ENCODE data around the gene SETD9.
A peak's percentile ranks its signal among the peaks of the same experiment; 100 is the strongest.

The SETD9 gene

GRCh38 chr5:56896763-56897162 lies 12.6 kb upstream of the SETD9 start:
- H3K4me2 ChIP-seq = no peak overlapping the region
- no peak for TF ChIP-seq CTCF (conservative IDR thresholded peaks at IDR 0.05; ENCODE audit: low read depth, low read length)

GRCh38 chr5:56898213-56898612 lies 11.2 kb upstream of the SETD9 start:
- no peaks in the 10 kb centered on the region for H3K79me2 ChIP-seq (ENCODE audit: insufficient read depth, low read depth)
- no peaks in the 10 kb centered on the region for H4K20me1 ChIP-seq (ENCODE audit: insufficient read depth)
- no peak for TF ChIP-seq CTCF (conservative IDR thresholded peaks at IDR 0.05; ENCODE audit: low read depth, low read length)
- no peak overlapping the region for H3K27ac ChIP-seq
- H3K4me2 ChIP-seq = no peak overlapping the region
- H2AFZ ChIP-seq (ENCODE audit: low read depth) = no peak overlapping the region
- H3K4me1 ChIP-seq (ENCODE audit: low read depth, poor library complexity, severe bottlenecking) = peaks cover 5% of the 10 kb centered on the region
- H3K27me3 ChIP-seq (ENCODE audit: insufficient read depth, low read depth) = no peaks in the 10 kb centered on the region
- H3K4me3 ChIP-seq (IDR thresholded peaks at IDR 0.05; ENCODE audit: insufficient read depth, low read depth, low read length) = no peak overlapping the region
- H3K9ac ChIP-seq = no peak overlapping the region
- H3K36me3 ChIP-seq (ENCODE audit: insufficient read depth) = no peaks in the 10 kb centered on the region

More at GRCh38 chr5:56896763-56897162, 12.6 kb upstream of the SETD9 start:
- Histone ChIP-seq H3K36me3 (ENCODE audit: insufficient read depth) (no peaks in the 10 kb centered on the region), H4K20me1 (ENCODE audit: insufficient read depth) (no peaks in the 10 kb centered on the region), H3K4me3 (IDR thresholded peaks at IDR 0.05; ENCODE audit: insufficient read depth, low read depth, low read length) (no peak overlapping the region), H3K27ac (no peak overlapping the region), H3K4me1 (ENCODE audit: low read depth, poor library complexity, severe bottlenecking) (peaks cover 5% of the 10 kb centered on the region), H3K9ac (no peak overlapping the region), H3K79me2 (ENCODE audit: insufficient read depth, low read depth) (no peaks in the 10 kb centered on the region), H3K27me3 (ENCODE audit: insufficient read depth, low read depth) (no peaks in the 10 kb centered on the region), H2AFZ (ENCODE audit: low read depth) (no peak overlapping the region)

GRCh38 chr5:56900395-56900794 lies 9.0 kb upstream of the SETD9 start:
- Histone ChIP-seq H4K20me1 (ENCODE audit: insufficient read depth) (no peaks in the 10 kb centered on the region), H3K4me1 (ENCODE audit: low read depth, poor library complexity, severe bottlenecking) (peaks cover 5% of the 10 kb centered on the region), H3K9ac (no peak overlapping the region), H3K4me3 (IDR thresholded peaks at IDR 0.05; ENCODE audit: insufficient read depth, low read depth, low read length) (no peak overlapping the region), H3K36me3 (ENCODE audit: insufficient read depth) (no peaks in the 10 kb centered on the region), H3K27me3 (ENCODE audit: insufficient read depth, low read depth) (no peaks in the 10 kb centered on the region), H3K79me2 (ENCODE audit: insufficient read depth, low read depth) (no peaks in the 10 kb centered on the region), H3K27ac (no peak overlapping the region), H2AFZ (ENCODE audit: low read depth) (no peak overlapping the region), H3K4me2 (no peak overlapping the region)
- no peak for TF ChIP-seq CTCF (conservative IDR thresholded peaks at IDR 0.05; ENCODE audit: low read depth, low read length)

GRCh38 chr5:56900858-56901578 lies 8.4 kb upstream of the SETD9 start:
- H3K79me2 ChIP-seq (ENCODE audit: insufficient read depth, low read depth) = no peaks in the 10 kb centered on the region
- H3K4me3 ChIP-seq (IDR thresholded peaks at IDR 0.05; ENCODE audit: insufficient read depth, low read depth, low read length) = no peak overlapping the region
- H3K9ac ChIP-seq = no peak overlapping the region
- no peaks in the 10 kb centered on the region for H3K36me3 ChIP-seq (ENCODE audit: insufficient read depth)
- no peak overlapping the region for H2AFZ ChIP-seq (ENCODE audit: low read depth)
- peaks cover 5% of the 10 kb centered on the region for H3K4me1 ChIP-seq (ENCODE audit: low read depth, poor library complexity, severe bottlenecking)
- no peaks in the 10 kb centered on the region for H3K27me3 ChIP-seq (ENCODE audit: insufficient read depth, low read depth)
- H3K4me2 ChIP-seq = no peak overlapping the region
- H3K27ac ChIP-seq = no peak overlapping the region
- H4K20me1 ChIP-seq (ENCODE audit: insufficient read depth) = no peaks in the 10 kb centered on the region
- peak; percentile 85 for TF ChIP-seq CTCF (conservative IDR thresholded peaks at IDR 0.05; ENCODE audit: low read depth, low read length)
